IMR-90 (cell line): ENCODE measurements around the gene FMOD. TPM values are rescaled to one million over a fixed set of nuclear protein-coding genes. Genes with fewer than 3 reads are reported as not detected.

ENCODE experiments used
- ATAC-seq: fragments of 200-7000 bp; cut with Tn5 transposase; 2 replicates; pipeline ENCODE4 v1.9.1; 2020; ENCODE audit warnings: low read depth, mild to moderate bottlenecking, moderate library complexity
- BruUV-seq: library from RNA; stranded (reverse); fragments of 400-500 nt; replicated peaks from 2 replicates; lab custom pipeline; 2021; lab: Mats Ljungman, UMichigan
- CTCF ChIA-PET: fragments of 300-600 bp; formaldehyde crosslinking; extraction: SDS; loops from one replicate; lab custom pipeline; 2021; ENCODE audit warnings: antibody characterized with exemption; lab: Yijun Ruan, JAX
- POLR2A ChIA-PET: fragments of 300-600 bp; sonication (Branson Sonifier 250); formaldehyde crosslinking; loops from one replicate; lab custom pipeline; 2022; ENCODE audit warnings: antibody characterized with exemption; ENCODE audit not compliant: unreplicated experiment; lab: Charles Lee
- DNase-seq: peaks from one replicate; pipeline ENCODE4 v3.0.0; 2013
- H2AFZ ChIP-seq: replicated peaks from 2 replicates; pipeline ENCODE3; 2013; ENCODE audit warnings: low read length, mild to moderate bottlenecking; ENCODE audit not compliant: poor library complexity
- H2AK5ac ChIP-seq: 2 replicates; pipeline ENCODE4 v1.6.1; 2013; ENCODE audit warnings: low read depth, low read length, inconsistent platforms
- H2AK9ac ChIP-seq: replicated peaks from 2 replicates; pipeline ENCODE3; 2013; ENCODE audit warnings: mild to moderate bottlenecking, low read depth, low read length, moderate library complexity; ENCODE audit not compliant: poor library complexity
- H2BK120ac ChIP-seq: 2 replicates; pipeline ENCODE4 v1.6.1; 2013; ENCODE audit warnings: low read depth, low read length, inconsistent platforms
- H2BK15ac ChIP-seq: 3 replicates; pipeline ENCODE4 v1.6.1; 2013; ENCODE audit warnings: low read depth, low read length, inconsistent platforms
- H2BK20ac ChIP-seq: 2 replicates; pipeline ENCODE4 v1.6.1; 2013; ENCODE audit warnings: low read depth, mild to moderate bottlenecking, inconsistent platforms, low read length, moderate library complexity
- H2BK5ac ChIP-seq: 2 replicates; pipeline ENCODE4 v1.6.1; 2013; ENCODE audit warnings: mild to moderate bottlenecking, low read depth, low read length, inconsistent platforms; ENCODE audit not compliant: poor library complexity, severe bottlenecking
- H3K14ac ChIP-seq: replicated peaks from 2 replicates; pipeline ENCODE4 v1.6.1; 2013; ENCODE audit warnings: low read depth, low read length, inconsistent platforms
- H3K18ac ChIP-seq: 2 replicates; pipeline ENCODE4 v1.6.1; 2013; ENCODE audit warnings: low read depth, low read length, control low read depth
- H3K23ac ChIP-seq: 2 replicates; pipeline ENCODE4 v1.6.1; 2013; ENCODE audit warnings: low read depth, low read length, inconsistent platforms
- H3K27ac ChIP-seq: 2 replicates; pipeline ENCODE4 v1.5.1; 2013; ENCODE audit warnings: mild to moderate bottlenecking, control low read depth, low read length; ENCODE audit not compliant: insufficient read depth
- H3K27me3 ChIP-seq: 2 replicates; pipeline ENCODE4 v1.6.1; 2013; ENCODE audit warnings: low read length; ENCODE audit not compliant: control insufficient read depth, insufficient read depth
- H3K36me3 ChIP-seq: 2 replicates; pipeline ENCODE4 v1.6.1; 2013; ENCODE audit warnings: low read length, mixed read lengths; ENCODE audit not compliant: control insufficient read depth, insufficient read depth
- H3K4ac ChIP-seq: 2 replicates; pipeline ENCODE4 v1.6.1; 2013; ENCODE audit warnings: low read depth, low read length, inconsistent platforms
- H3K4me1 ChIP-seq: 2 replicates; pipeline ENCODE4 v1.6.1; 2013; ENCODE audit warnings: low read length, mixed read lengths; ENCODE audit not compliant: control insufficient read depth, insufficient read depth
- H3K4me2 ChIP-seq: 2 replicates; pipeline ENCODE4 v1.6.1; 2013; ENCODE audit warnings: low read depth, mild to moderate bottlenecking, control low read depth, low read length, moderate library complexity
- H3K4me3 ChIP-seq: 2 replicates; pipeline ENCODE4 v1.5.1; 2013; ENCODE audit warnings: low read depth, mild to moderate bottlenecking, control low read depth, low read length, moderate library complexity; ENCODE audit not compliant: insufficient read depth
- H3K56ac ChIP-seq: 2 replicates; pipeline ENCODE4 v1.6.1; 2013; ENCODE audit warnings: low read length, inconsistent platforms; ENCODE audit not compliant: insufficient read depth; ENCODE audit errors: extremely low read depth
- H3K79me1 ChIP-seq, 2 experiments: 2 replicates each; pipeline ENCODE4 v1.6.1; 2013; ENCODE audit warnings: low read length in 2 of 2, inconsistent platforms in 1 of 2, low read depth in 1 of 2
- H3K9ac ChIP-seq: 2 replicates; pipeline ENCODE4 v1.6.1; 2013; ENCODE audit warnings: low read depth, low read length, control low read depth
- H3K9me1 ChIP-seq: 2 replicates; pipeline ENCODE4 v1.6.1; 2013; ENCODE audit warnings: low read length, inconsistent platforms; ENCODE audit not compliant: insufficient read depth
- H3K9me3 ChIP-seq: 2 replicates; pipeline ENCODE4 v1.6.1; 2013; ENCODE audit warnings: low read length; ENCODE audit not compliant: control insufficient read depth, insufficient read depth
- H4K20me1 ChIP-seq: 2 replicates; pipeline ENCODE4 v1.6.1; 2013; ENCODE audit warnings: low read length, inconsistent platforms; ENCODE audit not compliant: insufficient read depth
- H4K5ac ChIP-seq: 2 replicates; pipeline ENCODE4 v1.6.1; 2013; ENCODE audit warnings: mild to moderate bottlenecking, low read depth, low read length, control low read depth
- H4K8ac ChIP-seq, 2 experiments: 2 replicates each; pipeline ENCODE4 v1.6.1; 2013; ENCODE audit warnings: low read depth in 2 of 2, low read length in 2 of 2, control low read depth in 1 of 2, inconsistent platforms in 1 of 2
- H4K91ac ChIP-seq: 2 replicates; pipeline ENCODE4 v1.6.1; 2013; ENCODE audit warnings: low read depth, low read length, inconsistent platforms; ENCODE audit not compliant: insufficient read depth
- BHLHE40 ChIP-seq: fragments of 150-350 bp; IDR thresholded peaks from 2 replicates; pipeline ENCODE4 v1.6.1; 2016; ENCODE audit warnings: mild to moderate bottlenecking, low read depth, low read length
- CEBPB ChIP-seq: IDR thresholded peaks from 2 replicates; pipeline ENCODE4 v1.6.1; 2012; ENCODE audit warnings: low read depth, low read length, improper control_type of control experiment
- CHD1 ChIP-seq: IDR thresholded peaks from 2 replicates; pipeline ENCODE4 v1.6.1; 2012; ENCODE audit warnings: low read depth, low read length, improper control_type of control experiment
- FOS ChIP-seq: fragments of 150-350 bp; IDR thresholded peaks from 2 replicates; pipeline ENCODE4 v1.6.1; 2016; ENCODE audit warnings: low read depth, low read length
- MAFK ChIP-seq: IDR thresholded peaks from 2 replicates; pipeline ENCODE4 v1.6.1; 2012; ENCODE audit warnings: low read depth, low read length, improper control_type of control experiment
- MAZ ChIP-seq: IDR thresholded peaks from 2 replicates; pipeline ENCODE4 v1.6.1; 2012; ENCODE audit warnings: low read depth, mild to moderate bottlenecking, low read length, improper control_type of control experiment, moderate library complexity, borderline replicate concordance
- MXI1 ChIP-seq: IDR thresholded peaks from 2 replicates; pipeline ENCODE4 v1.6.1; 2012; ENCODE audit warnings: low read depth, mild to moderate bottlenecking, low read length, moderate library complexity, borderline replicate concordance
- NFE2L2 ChIP-seq: fragments of 150-350 bp; IDR thresholded peaks from 2 replicates; pipeline ENCODE4 v1.6.1; 2016; ENCODE audit warnings: low read depth, mild to moderate bottlenecking, low read length
- POLR2A ChIP-seq: IDR thresholded peaks from 2 replicates; pipeline ENCODE4 v1.6.1; 2012; ENCODE audit warnings: mild to moderate bottlenecking, low read depth, low read length
- RAD21 ChIP-seq: IDR thresholded peaks from 2 replicates; pipeline ENCODE4 v1.6.1; 2012; ENCODE audit warnings: low read length, improper control_type of control experiment
- RCOR1 ChIP-seq: IDR thresholded peaks from 2 replicates; pipeline ENCODE4 v1.6.1; 2012; ENCODE audit warnings: mild to moderate bottlenecking, low read length, improper control_type of control experiment; ENCODE audit not compliant: insufficient replicate concordance
- SMC3 ChIP-seq: fragments of 150-350 bp; IDR thresholded peaks from 2 replicates; pipeline ENCODE4 v1.6.1; 2016; ENCODE audit warnings: low read depth, mild to moderate bottlenecking, antibody characterized with exemption, low read length, moderate library complexity
- WGBS, 2 experiments: methylation state at CpG; one replicate each; pipeline versions ENCODE4 v1.1.5 to v1.1.7; 2013; ENCODE audit warnings: missing lambda C conversion rate in 2 of 2; ENCODE audit not compliant: insufficient read length in 1 of 2; ENCODE audit errors: extremely low coverage in 2 of 2; 5-methylcytosine and 5-hydroxymethylcytosine counted together
- dilution Hi-C: fragments of 300-500 bp; cut with HindIII; formaldehyde crosslinking; loops from one replicate; pipeline ENCODE4 v1.14.3; 2018; ENCODE audit warnings: low sequenced_read_pairs; ENCODE audit not compliant: unreplicated experiment
- in situ Hi-C: fragments of 300-500 bp; cut with MboI; formaldehyde crosslinking; loops from 3 replicates; pipeline ENCODE4 v1.14.3; 2019; ENCODE audit warnings: low sequenced_read_pairs, inconsistent platforms, mixed read lengths
- intact Hi-C: fragments of 100-400 bp; cut with micrococcal nuclease; formaldehyde crosslinking; loops from 2 replicates; pipeline ENCODE4 v1.10.0; 2022
- polyA plus RNA-seq, 3 experiments: library from polyadenylated mRNA; depleted of rRNA; stranded (reverse); fragments of >200 nt; gene quantifications; 2 replicates each; pipeline ENCODE4 v1.2.3, GENCODE V29; 2012; ENCODE audit warnings: low replicate concordance in 1 of 3
- total RNA-seq: library from RNA; depleted of rRNA; stranded (reverse); fragments of >200 nt; gene quantifications from 2 replicates; pipeline ENCODE4 v1.2.3, GENCODE V29; 2012
- TF ChIP-seq, protein P1 (sequence below): fragments of 150-350 bp; IDR thresholded peaks from 2 replicates; pipeline ENCODE4 v1.6.1; 2016; ENCODE audit warnings: low read depth, mild to moderate bottlenecking, low read length, moderate library complexity, borderline replicate concordance
- TF ChIP-seq, protein P2 (sequence below): fragments of 150-350 bp; IDR thresholded peaks from 2 replicates; pipeline ENCODE4 v1.6.1; 2017; ENCODE audit warnings: mild to moderate bottlenecking, antibody characterized with exemption, low read length, low read depth
- TF ChIP-seq, protein P3 (sequence below): conservative IDR thresholded peaks from 2 replicates; pipeline ENCODE4 v1.5.1; 2012; ENCODE audit warnings: mild to moderate bottlenecking, low read depth, low read length, improper control_type of control experiment

FMOD gene
- total and polyA plus RNA-seq, 2 of the 4 experiments (the other 2 are of a cell fraction) = 0.18 to 2.7 TPM

DNA sequence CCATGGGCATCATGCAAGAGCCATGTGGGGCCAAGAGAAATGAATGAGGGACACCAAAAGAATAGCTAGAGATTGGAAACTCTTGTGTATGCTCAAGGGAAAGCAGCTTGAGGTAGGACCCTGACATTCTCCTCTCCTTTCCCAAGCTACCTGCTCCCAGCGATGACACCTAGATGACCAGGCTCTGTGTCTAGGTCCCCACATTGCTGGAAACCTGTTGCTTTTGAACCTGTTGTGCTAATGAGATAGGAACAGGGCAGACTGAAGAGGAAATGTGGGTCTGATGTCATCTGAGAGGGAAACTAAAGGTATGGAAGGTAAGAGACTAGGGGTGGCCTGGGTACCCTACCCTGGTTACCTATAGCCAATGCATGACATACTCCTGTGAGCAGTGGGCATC, 1.8 kb downstream of the FMOD start:
- Histone ChIP-seq H3K27me3 (peaks cover 38% of the 10 kb centered on the region), H2BK20ac (no peak overlapping the region), H3K56ac (no peak overlapping the region), H4K20me1 (no peaks in the 10 kb centered on the region), H3K4me3 (no peak overlapping the region), H3K4me1 (peaks cover 2% of the 10 kb centered on the region), H3K9me3 (no peaks in the 10 kb centered on the region), H2BK120ac (no peak overlapping the region), H2AK9ac (no peak overlapping the region), H3K9ac (no peak overlapping the region), H3K23ac (no peak overlapping the region), H3K9me1 (peaks cover 11% of the 10 kb centered on the region), H2AK5ac (no peak overlapping the region), H4K8ac (no peak overlapping the region), H3K4ac (no peak overlapping the region), H3K79me1 (no peaks in the 10 kb centered on the region), H2AFZ (no peak overlapping the region), H4K91ac (no peak overlapping the region), H3K18ac (no peak overlapping the region), H2BK15ac (no peak overlapping the region), H2BK5ac (no peak overlapping the region), H3K4me2 (no peak overlapping the region), H4K5ac (no peak overlapping the region), H3K14ac (no peak overlapping the region), H3K36me3 (no peaks in the 10 kb centered on the region), H3K27ac (no peak overlapping the region)
- no TSS peak for BruUV-seq
- ChIA-PET POLR2A (no interaction called here), CTCF (interaction anchor here (0.6 kb wide), 1 partner anchor 131 kb away, joined by 3 read pairs; no protein-coding TSS in a partner anchor)
- dilution Hi-C loops (no loop called here), intact Hi-C loops (no loop called here), in situ Hi-C loops (loop anchor here (10.0 kb wide), 1 partner anchor 356 kb away; no protein-coding TSS in a partner anchor)
- DNase-seq = no peak
- TF ChIP-seq NFE2L2 (no peak), RCOR1 (no peak), BHLHE40 (no peak), MAFK (no peak), CEBPB (no peak), FOS (no peak), POLR2A (no peak), SMC3 (no peak), MAZ (no peak), CHD1 (no peak), RAD21 (no peak), MXI1 (no peak)
- TF ChIP-seq, protein P1, sequence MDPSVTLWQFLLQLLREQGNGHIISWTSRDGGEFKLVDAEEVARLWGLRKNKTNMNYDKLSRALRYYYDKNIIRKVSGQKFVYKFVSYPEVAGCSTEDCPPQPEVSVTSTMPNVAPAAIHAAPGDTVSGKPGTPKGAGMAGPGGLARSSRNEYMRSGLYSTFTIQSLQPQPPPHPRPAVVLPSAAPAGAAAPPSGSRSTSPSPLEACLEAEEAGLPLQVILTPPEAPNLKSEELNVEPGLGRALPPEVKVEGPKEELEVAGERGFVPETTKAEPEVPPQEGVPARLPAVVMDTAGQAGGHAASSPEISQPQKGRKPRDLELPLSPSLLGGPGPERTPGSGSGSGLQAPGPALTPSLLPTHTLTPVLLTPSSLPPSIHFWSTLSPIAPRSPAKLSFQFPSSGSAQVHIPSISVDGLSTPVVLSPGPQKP = no peak
- TF ChIP-seq, protein P2, sequence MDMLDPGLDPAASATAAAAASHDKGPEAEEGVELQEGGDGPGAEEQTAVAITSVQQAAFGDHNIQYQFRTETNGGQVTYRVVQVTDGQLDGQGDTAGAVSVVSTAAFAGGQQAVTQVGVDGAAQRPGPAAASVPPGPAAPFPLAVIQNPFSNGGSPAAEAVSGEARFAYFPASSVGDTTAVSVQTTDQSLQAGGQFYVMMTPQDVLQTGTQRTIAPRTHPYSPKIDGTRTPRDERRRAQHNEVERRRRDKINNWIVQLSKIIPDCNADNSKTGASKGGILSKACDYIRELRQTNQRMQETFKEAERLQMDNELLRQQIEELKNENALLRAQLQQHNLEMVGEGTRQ = no peak
- TF ChIP-seq, protein P3, sequence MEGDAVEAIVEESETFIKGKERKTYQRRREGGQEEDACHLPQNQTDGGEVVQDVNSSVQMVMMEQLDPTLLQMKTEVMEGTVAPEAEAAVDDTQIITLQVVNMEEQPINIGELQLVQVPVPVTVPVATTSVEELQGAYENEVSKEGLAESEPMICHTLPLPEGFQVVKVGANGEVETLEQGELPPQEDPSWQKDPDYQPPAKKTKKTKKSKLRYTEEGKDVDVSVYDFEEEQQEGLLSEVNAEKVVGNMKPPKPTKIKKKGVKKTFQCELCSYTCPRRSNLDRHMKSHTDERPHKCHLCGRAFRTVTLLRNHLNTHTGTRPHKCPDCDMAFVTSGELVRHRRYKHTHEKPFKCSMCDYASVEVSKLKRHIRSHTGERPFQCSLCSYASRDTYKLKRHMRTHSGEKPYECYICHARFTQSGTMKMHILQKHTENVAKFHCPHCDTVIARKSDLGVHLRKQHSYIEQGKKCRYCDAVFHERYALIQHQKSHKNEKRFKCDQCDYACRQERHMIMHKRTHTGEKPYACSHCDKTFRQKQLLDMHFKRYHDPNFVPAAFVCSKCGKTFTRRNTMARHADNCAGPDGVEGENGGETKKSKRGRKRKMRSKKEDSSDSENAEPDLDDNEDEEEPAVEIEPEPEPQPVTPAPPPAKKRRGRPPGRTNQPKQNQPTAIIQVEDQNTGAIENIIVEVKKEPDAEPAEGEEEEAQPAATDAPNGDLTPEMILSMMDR = no peak
- no CpG with 5 or more reads among the region's 1 CpG for WGBS, 2 experiments
- no peak for ATAC-seq
